Stimulated activated naive B cell treated with anti-CD40 and anti-IgM and Interleukin-4, amounts not matched to agents 10 μg/mL and 1 μg/mL and 100 μg/mL, for 72 hours (primary cell): ENCODE data around the gene NR4A1.

ENCODE experiments used
- ATAC-seq, 2 donors: fragments of 150-1000 bp; cut with Tn5 transposase; replicated peaks; 2 replicates each; pipeline ENCODE4 v1.10.0; 2021; ENCODE audit warnings: moderate library complexity in 1 of 2
- DNase-seq: peaks from one replicate; pipeline ENCODE4 v3.0.0; 2021
- H3K27ac Mint-ChIP-seq: one replicate; pipeline ENCODE4 v1.8.0; 2022; ENCODE audit warnings: mild to moderate bottlenecking, mixed read lengths
- H3K27me3 Mint-ChIP-seq, 2 donors: one replicate each; pipeline ENCODE4 v1.8.0; 2022; ENCODE audit warnings: mixed read lengths in 2 of 2
- H3K36me3 Mint-ChIP-seq, 2 donors: one replicate each; pipeline ENCODE4 v1.8.0; 2022; ENCODE audit warnings: mixed read lengths in 2 of 2, mild to moderate bottlenecking in 1 of 2
- H3K4me1 Mint-ChIP-seq, 2 donors: one replicate each; pipeline ENCODE4 v1.8.0; 2022; ENCODE audit warnings: mixed read lengths in 2 of 2, mild to moderate bottlenecking in 1 of 2
- H3K4me3 Mint-ChIP-seq, 2 donors: one replicate each; pipeline ENCODE4 v1.8.0; 2022; ENCODE audit warnings: mild to moderate bottlenecking in 2 of 2, mixed read lengths in 2 of 2, moderate library complexity in 1 of 2
- H3K9me3 Mint-ChIP-seq, 2 donors: one replicate each; pipeline ENCODE4 v1.8.0; 2022; ENCODE audit warnings: mixed read lengths in 2 of 2, mild to moderate bottlenecking in 1 of 2

NR4A1 gene

DNA sequence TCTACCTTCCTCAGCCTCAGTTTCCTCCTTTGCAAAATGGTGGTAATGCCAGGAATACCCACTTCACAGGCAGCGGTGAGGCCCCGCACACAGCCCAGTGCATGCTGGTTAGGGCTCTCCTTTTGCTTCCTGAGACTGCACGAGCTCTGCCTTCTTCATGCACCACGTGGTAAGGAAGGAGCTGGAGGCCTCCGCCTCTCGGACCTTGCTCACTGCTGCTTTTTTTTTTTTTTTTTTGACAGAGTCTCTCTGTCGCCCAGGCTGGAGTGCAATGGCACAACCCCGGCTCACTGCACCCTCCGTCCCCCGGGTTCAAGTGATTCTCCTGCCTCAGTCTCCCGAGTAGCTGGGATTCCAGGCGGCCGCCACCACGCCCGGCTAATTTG is 26.4 kb upstream of the NR4A1 start:
- Mint-ChIP-seq H3K36me3 (no peaks in the 10 kb centered on the region), H3K27me3 (no peaks in the 10 kb centered on the region), H3K4me3 (peak overlapping the region; percentile 91), H3K27ac (peak overlapping the region; percentile 76), H3K4me1 (peaks cover 50 to 76% of the 10 kb centered on the region in 2 donors), H3K9me3 (no peaks in the 10 kb centered on the region)
- no peak for DNase-seq
- no peak for ATAC-seq

GRCh38 chr12:52026263-52026662 is 25.0 kb upstream of the NR4A1 start:
- no peaks in the 10 kb centered on the region for H3K9me3 Mint-ChIP-seq
- no peaks in the 10 kb centered on the region for H3K27me3 Mint-ChIP-seq
- no peak overlapping the region for H3K27ac Mint-ChIP-seq
- H3K36me3 Mint-ChIP-seq = no peaks in the 10 kb centered on the region
- H3K4me1 Mint-ChIP-seq = peaks cover 40 to 71% of the 10 kb centered on the region in 2 donors
- ATAC-seq = no peak
- no peak for DNase-seq
- no peak overlapping the region for H3K4me3 Mint-ChIP-seq

DNA sequence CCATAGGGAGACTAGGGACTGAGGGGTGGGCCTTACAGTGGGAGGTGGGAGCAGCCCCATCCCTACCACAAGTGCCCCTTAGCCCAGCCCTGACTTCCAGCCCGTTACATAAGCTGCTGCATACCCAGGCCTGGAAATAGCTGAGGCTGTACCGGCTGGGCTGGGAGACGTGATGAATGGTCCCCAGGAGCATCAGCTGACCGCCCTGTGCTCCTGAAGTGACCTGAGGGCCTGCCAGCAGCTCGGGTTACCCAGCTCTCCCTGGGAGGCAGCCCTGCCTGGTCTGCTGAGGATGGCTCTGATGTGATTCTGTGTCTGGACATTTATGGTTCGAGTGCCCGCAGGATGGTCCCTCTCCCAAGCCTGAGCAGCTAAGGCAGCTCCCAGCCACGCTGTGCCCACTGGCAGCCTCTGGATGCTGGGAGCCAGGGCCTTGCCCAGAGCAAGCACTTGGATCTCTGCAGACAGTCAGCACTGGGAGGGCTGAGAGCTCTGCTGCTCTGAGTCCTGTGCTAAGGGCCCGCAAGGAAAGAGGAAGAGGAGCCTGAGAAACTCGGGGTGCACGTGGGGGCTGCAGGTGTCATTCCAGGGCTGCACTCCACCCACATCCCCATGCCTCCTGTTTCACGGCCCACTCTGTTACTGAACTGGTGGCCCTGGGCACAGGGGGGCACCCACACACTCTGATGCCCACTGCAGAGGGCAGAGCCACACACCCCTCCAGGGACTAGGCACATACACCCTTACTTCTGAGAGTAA is 24.0 kb upstream of the NR4A1 start:
- no peak overlapping the region for H3K27ac Mint-ChIP-seq
- DNase-seq (no peak), ATAC-seq (no peak)
- H3K9me3 Mint-ChIP-seq = no peaks in the 10 kb centered on the region
- H3K4me3 Mint-ChIP-seq = no peak overlapping the region
- H3K27me3 Mint-ChIP-seq = no peaks in the 10 kb centered on the region
- H3K4me1 Mint-ChIP-seq = peaks cover 44 to 74% of the 10 kb centered on the region in 2 donors
- H3K36me3 Mint-ChIP-seq = no peaks in the 10 kb centered on the region

DNA sequence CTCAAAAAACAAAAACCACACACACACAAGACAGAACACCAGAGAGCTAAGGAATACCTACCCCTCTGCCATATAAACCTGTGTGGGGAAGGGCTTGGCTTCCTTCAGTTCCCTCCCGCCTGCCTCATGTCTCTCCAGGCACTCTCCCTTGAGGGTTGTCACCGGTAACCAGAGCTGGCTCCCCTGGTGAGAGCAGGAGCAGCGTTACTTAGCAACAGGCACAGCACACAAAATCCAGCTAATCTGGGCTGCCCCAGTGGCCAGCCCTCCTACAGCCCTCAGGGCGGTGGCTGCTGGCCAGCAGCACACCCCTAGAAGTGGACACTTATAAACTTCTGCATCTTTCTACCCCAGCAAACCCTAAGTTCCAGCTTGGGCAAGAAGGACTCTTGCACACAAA is 21.6 kb upstream of the NR4A1 start:
- Mint-ChIP-seq H3K4me1 (peaks cover 44 to 74% of the 10 kb centered on the region in 2 donors), H3K9me3 (no peaks in the 10 kb centered on the region), H3K4me3 (no peak overlapping the region), H3K27me3 (no peaks in the 10 kb centered on the region), H3K27ac (no peak overlapping the region), H3K36me3 (no peaks in the 10 kb centered on the region)
- ATAC-seq (no peak), DNase-seq (no peak)

DNA sequence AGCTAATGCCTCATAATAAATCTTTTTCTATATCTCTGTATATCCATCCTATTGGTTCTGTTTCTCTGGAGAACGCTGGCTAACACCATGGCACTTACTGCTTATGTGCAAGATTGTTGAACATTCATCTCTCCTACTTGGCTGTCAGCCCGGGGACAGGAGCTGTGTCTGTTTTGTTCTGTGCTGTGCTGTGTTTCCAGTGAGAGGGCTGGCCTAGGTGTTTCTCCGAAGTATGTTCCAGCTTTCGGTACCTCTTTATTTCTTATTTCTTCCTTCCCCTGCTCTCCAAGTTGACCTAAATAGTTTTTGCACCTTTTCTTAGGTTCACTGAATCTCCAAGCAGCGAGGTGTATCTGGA is 18.8 kb upstream of the NR4A1 start:
- no peak for DNase-seq
- ATAC-seq = peak; percentile 26 to 35
- H3K4me1 Mint-ChIP-seq = peaks cover 44 to 71% of the 10 kb centered on the region in 2 donors
- peak overlapping the region; percentile 91 for H3K27ac Mint-ChIP-seq
- no peaks in the 10 kb centered on the region for H3K9me3 Mint-ChIP-seq
- no peaks in the 10 kb centered on the region for H3K27me3 Mint-ChIP-seq
- H3K4me3 Mint-ChIP-seq = peak overlapping the region; percentile 72 to 82
- H3K36me3 Mint-ChIP-seq = no peaks in the 10 kb centered on the region

- Mint-ChIP-seq H3K27me3 (no peaks in the 10 kb centered on the region), H3K9me3 (no peaks in the 10 kb centered on the region), H3K36me3 (no peaks in the 10 kb centered on the region), H3K27ac (peak overlapping the region; percentile 93), H3K4me1 (peaks cover 42 to 71% of the 10 kb centered on the region in 2 donors), H3K4me3 (peak overlapping the region; percentile 82)
- DNase-seq (peak; percentile 85), ATAC-seq (peak; percentile 91 to 92)
These were observed 18.3 kb upstream of the NR4A1 start for GRCh38 chr12:52032804-52033445.

DNA sequence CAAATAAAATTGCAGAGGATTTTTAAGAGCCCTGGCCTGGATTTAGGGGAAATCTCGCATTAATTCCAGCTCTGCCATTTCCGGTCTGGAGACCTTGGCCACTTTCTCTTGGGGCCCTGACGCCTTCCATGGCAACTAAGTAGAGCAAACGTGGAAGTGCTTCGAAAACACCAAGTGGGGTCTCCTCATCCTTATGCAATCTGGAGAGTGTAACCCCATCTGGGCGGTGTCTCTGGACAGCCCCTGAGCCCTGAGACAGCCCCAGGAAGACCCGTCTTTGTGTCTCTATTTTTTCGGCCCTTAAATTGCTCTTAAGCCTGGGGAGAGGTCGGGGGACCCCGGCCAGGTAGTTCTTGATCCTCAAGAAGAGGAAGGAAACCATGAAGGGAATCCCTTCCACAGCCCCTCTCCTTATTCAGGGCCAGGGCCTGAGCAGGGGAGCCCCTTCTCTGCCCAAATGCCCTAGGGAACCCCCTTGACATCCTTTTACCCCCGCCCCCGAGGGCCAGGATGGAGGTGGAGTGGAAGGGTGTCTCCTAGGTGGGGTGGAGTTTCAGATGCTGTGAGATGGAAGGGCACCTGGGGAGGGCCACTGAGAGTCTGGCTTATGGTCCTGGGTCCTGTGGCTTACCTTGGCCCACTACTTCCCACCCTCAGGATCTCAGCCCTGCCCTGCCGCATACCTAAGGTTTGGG is 17.6 kb upstream of the NR4A1 start:
- no peaks in the 10 kb centered on the region for H3K27me3 Mint-ChIP-seq
- H3K9me3 Mint-ChIP-seq = no peaks in the 10 kb centered on the region
- H3K4me1 Mint-ChIP-seq = peaks cover 47 to 78% of the 10 kb centered on the region in 2 donors
- DNase-seq (no peak), ATAC-seq (no peak)
- H3K36me3 Mint-ChIP-seq = no peaks in the 10 kb centered on the region
- peak overlapping the region; percentile 82 for H3K4me3 Mint-ChIP-seq
- H3K27ac Mint-ChIP-seq = peak overlapping the region; percentile 93

- no peaks in the 10 kb centered on the region for H3K36me3 Mint-ChIP-seq
- DNase-seq = no peak
- H3K27me3 Mint-ChIP-seq = no peaks in the 10 kb centered on the region
- peaks cover 56 to 81% of the 10 kb centered on the region in 2 donors for H3K4me1 Mint-ChIP-seq
- H3K9me3 Mint-ChIP-seq = no peaks in the 10 kb centered on the region
- H3K4me3 Mint-ChIP-seq = no peak overlapping the region
- ATAC-seq = no peak
- H3K27ac Mint-ChIP-seq = no peak overlapping the region
These were observed 16.1 kb upstream of the NR4A1 start for GRCh38 chr12:52035190-52035589.

GRCh38 chr12:52035926-52036325 is 15.3 kb upstream of the NR4A1 start:
- Mint-ChIP-seq H3K27me3 (no peaks in the 10 kb centered on the region), H3K36me3 (no peaks in the 10 kb centered on the region), H3K4me3 (peak overlapping the region; percentile 62 to 80), H3K4me1 (peaks cover 61 to 85% of the 10 kb centered on the region in 2 donors), H3K27ac (peak overlapping the region; percentile 5), H3K9me3 (no peaks in the 10 kb centered on the region)
- ATAC-seq = no peak
- no peak for DNase-seq

DNA sequence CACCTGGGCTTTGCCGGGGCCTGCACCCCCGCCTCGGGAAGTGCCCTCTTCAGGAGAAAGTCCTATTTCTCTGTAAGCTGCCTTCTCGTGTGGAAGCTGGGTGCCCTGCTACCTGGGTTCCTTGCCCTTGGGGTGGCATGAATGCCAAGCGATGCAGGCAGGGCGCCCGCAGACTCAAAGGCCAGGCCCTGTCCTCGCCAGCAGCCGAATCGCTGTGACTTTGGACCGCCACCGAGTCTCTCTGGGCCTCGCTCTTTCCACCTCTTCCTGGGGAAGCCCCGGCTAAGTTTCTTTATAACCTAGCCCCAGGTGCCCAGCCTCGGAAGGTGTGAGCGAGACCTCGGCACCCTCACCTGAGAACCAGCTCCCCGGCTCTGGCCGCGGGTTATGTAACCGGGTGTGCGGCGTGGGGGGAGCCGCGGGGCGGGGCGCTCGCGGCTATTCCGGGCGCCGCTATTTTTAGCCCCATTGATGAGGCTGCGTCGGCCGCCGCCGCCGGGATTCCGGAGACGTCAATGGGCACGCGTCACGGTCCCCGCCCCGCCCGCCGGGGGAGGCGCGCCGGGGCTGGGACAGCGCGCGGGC is 14.6 kb upstream of the NR4A1 start:
- peak; percentile 57 for DNase-seq
- peak; percentile 41 to 52 for ATAC-seq
- no peaks in the 10 kb centered on the region for H3K9me3 Mint-ChIP-seq
- H3K27me3 Mint-ChIP-seq = no peaks in the 10 kb centered on the region
- peak overlapping the region; percentile 71 for H3K27ac Mint-ChIP-seq
- H3K4me3 Mint-ChIP-seq = peak overlapping the region; percentile 62 to 80
- peaks cover 0 to under 1% of the 10 kb centered on the region in 2 donors for H3K36me3 Mint-ChIP-seq
- peaks cover 63 to 88% of the 10 kb centered on the region in 2 donors for H3K4me1 Mint-ChIP-seq

DNA sequence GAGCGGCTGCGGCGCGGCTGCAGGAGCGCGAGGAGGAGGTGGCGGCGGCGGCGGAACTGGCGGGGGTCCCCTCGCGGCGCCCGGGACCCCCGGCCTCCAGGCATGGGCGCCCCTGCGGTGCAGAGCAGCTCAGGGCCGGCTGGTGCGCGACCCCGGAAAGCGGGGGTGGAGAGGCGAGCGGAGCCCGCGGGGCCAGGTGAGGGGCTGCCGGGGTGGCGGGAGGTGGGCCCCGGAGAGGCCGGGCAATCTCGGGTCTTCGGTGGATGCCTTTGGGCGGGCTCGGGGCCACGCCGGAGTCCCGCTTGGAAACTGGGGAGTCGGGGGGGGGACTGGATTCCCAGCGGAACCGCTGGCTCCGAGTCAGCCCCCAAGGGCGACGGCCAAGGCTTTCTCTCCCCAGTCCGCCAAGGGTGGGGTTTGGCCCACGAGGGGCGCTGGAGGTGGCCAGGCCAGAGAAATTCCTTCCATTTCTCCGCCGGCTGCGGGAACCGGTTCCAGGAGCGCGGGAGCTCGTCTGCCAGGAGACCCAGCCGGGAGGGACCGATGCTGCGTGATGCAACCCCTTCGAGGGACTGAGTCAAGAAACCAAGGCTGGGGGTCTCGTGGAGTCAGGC is 13.9 kb upstream of the NR4A1 start:
- H3K9me3 Mint-ChIP-seq = no peaks in the 10 kb centered on the region
- no peak for DNase-seq
- H3K27me3 Mint-ChIP-seq = no peaks in the 10 kb centered on the region
- peak in 1 of 2 donors; percentile 13 for ATAC-seq
- H3K36me3 Mint-ChIP-seq = peaks cover 3 to 6% of the 10 kb centered on the region in 2 donors
- H3K27ac Mint-ChIP-seq = peak overlapping the region; percentile 92
- H3K4me1 Mint-ChIP-seq = peaks cover 66 to 90% of the 10 kb centered on the region in 2 donors
- peak overlapping the region; percentile 85 for H3K4me3 Mint-ChIP-seq

DNA sequence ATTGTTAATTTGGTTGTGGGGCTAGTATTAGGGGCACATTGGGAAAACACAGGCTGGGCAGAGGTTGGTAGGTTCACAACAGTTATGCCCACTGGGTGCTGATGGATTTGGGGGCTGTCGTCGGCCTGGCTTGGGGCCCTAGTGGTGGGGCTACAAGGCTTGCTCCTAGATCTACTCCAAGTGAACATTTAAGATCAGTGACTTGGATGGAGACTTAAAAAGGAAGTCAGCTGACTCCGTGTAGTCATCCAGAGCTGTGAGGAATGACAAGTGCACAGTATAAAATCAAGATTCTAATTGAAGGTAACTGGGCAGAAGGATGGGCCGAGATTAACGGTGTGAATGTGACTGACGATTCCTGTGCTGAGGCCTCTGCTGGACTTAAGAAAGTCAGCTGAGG is 12.8 kb upstream of the NR4A1 start:
- no peaks in the 10 kb centered on the region for H3K27me3 Mint-ChIP-seq
- ATAC-seq (no peak), DNase-seq (no peak)
- H3K4me3 Mint-ChIP-seq = peak overlapping the region; percentile 85
- peaks cover 66 to 92% of the 10 kb centered on the region in 2 donors for H3K4me1 Mint-ChIP-seq
- no peaks in the 10 kb centered on the region for H3K9me3 Mint-ChIP-seq
- peaks cover 3 to 6% of the 10 kb centered on the region in 2 donors for H3K36me3 Mint-ChIP-seq
- H3K27ac Mint-ChIP-seq = peak overlapping the region; percentile 75

GRCh38 chr12:52041035-52041434 is 10.2 kb upstream of the NR4A1 start:
- peaks cover 11 to 14% of the 10 kb centered on the region in 2 donors for H3K36me3 Mint-ChIP-seq
- peak overlapping the region; percentile 22 for H3K27ac Mint-ChIP-seq
- ATAC-seq = no peak
- peaks cover 64 to 90% of the 10 kb centered on the region in 2 donors for H3K4me1 Mint-ChIP-seq
- DNase-seq = no peak
- no peaks in the 10 kb centered on the region for H3K9me3 Mint-ChIP-seq
- H3K4me3 Mint-ChIP-seq = no peak overlapping the region
- no peaks in the 10 kb centered on the region for H3K27me3 Mint-ChIP-seq

GRCh38 chr12:52041695-52042123 is 9.5 kb upstream of the NR4A1 start:
- Mint-ChIP-seq H3K27me3 (no peaks in the 10 kb centered on the region), H3K4me3 (peak overlapping the region; percentile 73 to 75), H3K4me1 (peaks cover 61 to 91% of the 10 kb centered on the region in 2 donors), H3K9me3 (no peaks in the 10 kb centered on the region), H3K27ac (peak overlapping the region; percentile 78), H3K36me3 (peaks cover 11 to 14% of the 10 kb centered on the region in 2 donors)
- ATAC-seq (peak; percentile 46 to 63), DNase-seq (no peak)
